ENCODE data around the gene ECHS1.
A peak's percentile ranks its signal among the peaks of the same experiment; 100 is the strongest.

The ECHS1 gene

DNA sequence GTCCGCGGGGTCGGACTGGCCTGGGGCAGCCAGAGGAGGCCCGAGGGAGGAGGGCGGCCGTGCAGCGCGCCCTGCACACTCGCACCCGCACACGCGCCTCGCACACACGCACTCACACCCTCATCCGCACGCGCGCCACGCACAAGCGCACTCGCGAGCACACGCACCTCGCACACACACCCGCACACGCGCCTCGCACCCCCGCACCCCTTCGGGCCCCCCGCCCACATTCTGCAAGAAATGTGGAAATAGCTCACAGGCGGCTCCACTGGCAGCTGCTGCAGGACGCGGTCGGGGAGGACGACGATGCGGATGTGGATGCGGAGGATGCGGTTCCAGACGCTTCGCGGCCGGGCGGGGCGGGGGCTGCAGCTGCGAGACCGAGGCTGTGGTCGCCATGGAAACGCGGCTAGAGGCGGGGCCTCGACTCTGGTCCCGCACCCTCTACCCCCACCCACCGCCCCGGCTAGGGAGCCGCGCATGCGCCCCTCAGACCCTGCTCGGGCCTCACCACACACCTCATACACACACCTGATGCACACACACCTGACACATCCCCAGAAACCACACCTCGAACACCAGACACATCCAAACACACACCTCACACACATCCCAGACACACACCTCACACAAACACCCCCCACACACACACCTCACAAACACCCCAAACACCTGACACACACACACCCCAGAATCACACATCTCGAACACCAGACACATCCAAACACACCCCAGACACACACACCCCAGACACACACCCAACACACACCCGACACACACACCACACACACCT lies 36.4 kb downstream of the ECHS1 start, which contains the start of gene CALY (continued):
- TF ChIP-seq, protein P1, sequence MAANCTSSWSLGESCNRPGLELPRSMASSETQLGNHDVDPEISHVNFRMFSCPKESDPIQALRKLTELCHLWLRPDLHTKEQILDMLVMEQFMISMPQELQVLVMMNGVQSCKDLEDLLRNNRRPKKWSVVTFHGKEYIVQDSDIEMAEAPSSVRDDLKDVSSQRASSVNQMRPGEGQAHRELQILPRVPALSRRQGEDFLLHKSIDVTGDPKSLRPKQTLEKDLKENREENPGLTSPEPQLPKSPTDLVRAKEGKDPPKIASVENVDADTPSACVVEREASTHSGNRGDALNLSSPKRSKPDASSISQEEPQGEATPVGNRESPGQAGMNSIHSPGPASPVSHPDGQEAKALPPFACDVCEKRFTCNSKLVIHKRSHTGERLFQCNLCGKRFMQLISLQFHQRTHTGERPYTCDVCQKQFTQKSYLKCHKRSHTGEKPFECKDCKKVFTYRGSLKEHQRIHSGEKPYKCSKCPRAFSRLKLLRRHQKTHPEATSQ (tag by site-specific recombination; IDR thresholded peaks at IDR 0.05) = no peak
- TF ChIP-seq ZNF776 (tag by site-specific recombination; IDR thresholded peaks at IDR 0.05; ENCODE audit: borderline replicate concordance) = no peak
- TF ChIP-seq EGR2 (tag by site-specific recombination; IDR thresholded peaks at IDR 0.05; ENCODE audit: low read depth) = 0 out of 2 replicates have a peak, but pooled peaks have one; percentile 10
- TF ChIP-seq, protein P2, sequence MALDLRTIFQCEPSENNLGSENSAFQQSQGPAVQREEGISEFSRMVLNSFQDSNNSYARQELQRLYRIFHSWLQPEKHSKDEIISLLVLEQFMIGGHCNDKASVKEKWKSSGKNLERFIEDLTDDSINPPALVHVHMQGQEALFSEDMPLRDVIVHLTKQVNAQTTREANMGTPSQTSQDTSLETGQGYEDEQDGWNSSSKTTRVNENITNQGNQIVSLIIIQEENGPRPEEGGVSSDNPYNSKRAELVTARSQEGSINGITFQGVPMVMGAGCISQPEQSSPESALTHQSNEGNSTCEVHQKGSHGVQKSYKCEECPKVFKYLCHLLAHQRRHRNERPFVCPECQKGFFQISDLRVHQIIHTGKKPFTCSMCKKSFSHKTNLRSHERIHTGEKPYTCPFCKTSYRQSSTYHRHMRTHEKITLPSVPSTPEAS (tag by site-specific recombination; IDR thresholded peaks at IDR 0.05) = 0 out of 2 replicates have a peak, but pooled peaks have one; percentile 58
- TF ChIP-seq, protein P3, sequence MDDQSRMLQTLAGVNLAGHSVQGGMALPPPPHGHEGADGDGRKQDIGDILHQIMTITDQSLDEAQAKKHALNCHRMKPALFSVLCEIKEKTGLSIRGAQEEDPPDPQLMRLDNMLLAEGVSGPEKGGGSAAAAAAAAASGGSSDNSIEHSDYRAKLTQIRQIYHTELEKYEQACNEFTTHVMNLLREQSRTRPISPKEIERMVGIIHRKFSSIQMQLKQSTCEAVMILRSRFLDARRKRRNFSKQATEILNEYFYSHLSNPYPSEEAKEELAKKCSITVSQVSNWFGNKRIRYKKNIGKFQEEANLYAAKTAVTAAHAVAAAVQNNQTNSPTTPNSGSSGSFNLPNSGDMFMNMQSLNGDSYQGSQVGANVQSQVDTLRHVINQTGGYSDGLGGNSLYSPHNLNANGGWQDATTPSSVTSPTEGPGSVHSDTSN (CRISPR knock-in tag; IDR thresholded peaks at IDR 0.05) = no peak
- TF ChIP-seq ZNF416 (tag by site-specific recombination; IDR thresholded peaks at IDR 0.05) = no peak
- no peak for TF ChIP-seq ZNF843 (tag by site-specific recombination; IDR thresholded peaks at IDR 0.05)
- TF ChIP-seq ZNF354C (tag by site-specific recombination; IDR thresholded peaks at IDR 0.05; ENCODE audit: borderline replicate concordance, low read depth) = no peak
- TF ChIP-seq, protein P4, sequence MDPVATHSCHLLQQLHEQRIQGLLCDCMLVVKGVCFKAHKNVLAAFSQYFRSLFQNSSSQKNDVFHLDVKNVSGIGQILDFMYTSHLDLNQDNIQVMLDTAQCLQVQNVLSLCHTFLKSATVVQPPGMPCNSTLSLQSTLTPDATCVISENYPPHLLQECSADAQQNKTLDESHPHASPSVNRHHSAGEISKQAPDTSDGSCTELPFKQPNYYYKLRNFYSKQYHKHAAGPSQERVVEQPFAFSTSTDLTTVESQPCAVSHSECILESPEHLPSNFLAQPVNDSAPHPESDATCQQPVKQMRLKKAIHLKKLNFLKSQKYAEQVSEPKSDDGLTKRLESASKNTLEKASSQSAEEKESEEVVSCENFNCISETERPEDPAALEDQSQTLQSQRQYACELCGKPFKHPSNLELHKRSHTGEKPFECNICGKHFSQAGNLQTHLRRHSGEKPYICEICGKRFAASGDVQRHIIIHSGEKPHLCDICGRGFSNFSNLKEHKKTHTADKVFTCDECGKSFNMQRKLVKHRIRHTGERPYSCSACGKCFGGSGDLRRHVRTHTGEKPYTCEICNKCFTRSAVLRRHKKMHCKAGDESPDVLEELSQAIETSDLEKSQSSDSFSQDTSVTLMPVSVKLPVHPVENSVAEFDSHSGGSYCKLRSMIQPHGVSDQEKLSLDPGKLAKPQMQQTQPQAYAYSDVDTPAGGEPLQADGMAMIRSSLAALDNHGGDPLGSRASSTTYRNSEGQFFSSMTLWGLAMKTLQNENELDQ (tag by site-specific recombination; IDR thresholded peaks at IDR 0.05; ENCODE audit: low read depth) = no peak
- TF ChIP-seq, protein P5, sequence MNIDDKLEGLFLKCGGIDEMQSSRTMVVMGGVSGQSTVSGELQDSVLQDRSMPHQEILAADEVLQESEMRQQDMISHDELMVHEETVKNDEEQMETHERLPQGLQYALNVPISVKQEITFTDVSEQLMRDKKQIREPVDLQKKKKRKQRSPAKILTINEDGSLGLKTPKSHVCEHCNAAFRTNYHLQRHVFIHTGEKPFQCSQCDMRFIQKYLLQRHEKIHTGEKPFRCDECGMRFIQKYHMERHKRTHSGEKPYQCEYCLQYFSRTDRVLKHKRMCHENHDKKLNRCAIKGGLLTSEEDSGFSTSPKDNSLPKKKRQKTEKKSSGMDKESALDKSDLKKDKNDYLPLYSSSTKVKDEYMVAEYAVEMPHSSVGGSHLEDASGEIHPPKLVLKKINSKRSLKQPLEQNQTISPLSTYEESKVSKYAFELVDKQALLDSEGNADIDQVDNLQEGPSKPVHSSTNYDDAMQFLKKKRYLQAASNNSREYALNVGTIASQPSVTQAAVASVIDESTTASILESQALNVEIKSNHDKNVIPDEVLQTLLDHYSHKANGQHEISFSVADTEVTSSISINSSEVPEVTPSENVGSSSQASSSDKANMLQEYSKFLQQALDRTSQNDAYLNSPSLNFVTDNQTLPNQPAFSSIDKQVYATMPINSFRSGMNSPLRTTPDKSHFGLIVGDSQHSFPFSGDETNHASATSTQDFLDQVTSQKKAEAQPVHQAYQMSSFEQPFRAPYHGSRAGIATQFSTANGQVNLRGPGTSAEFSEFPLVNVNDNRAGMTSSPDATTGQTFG (tag by site-specific recombination; IDR thresholded peaks at IDR 0.05; ENCODE audit: borderline replicate concordance) = no peak; the same call in 1 of the 2 replicates
- no peak for TF ChIP-seq ZNF596 (tag by site-specific recombination; IDR thresholded peaks at IDR 0.05)
- TF ChIP-seq ZSCAN23 (tag by site-specific recombination; IDR thresholded peaks at IDR 0.05) = no peak
- TF ChIP-seq TCF7L2 (IDR thresholded peaks at IDR 0.05; ENCODE audit: borderline replicate concordance, low read depth, low read length) = no peak
- TF ChIP-seq OSR2 (tag by site-specific recombination; IDR thresholded peaks at IDR 0.05) = no peak
- no peak for TF ChIP-seq ZNF664 (tag by site-specific recombination; IDR thresholded peaks at IDR 0.05)
- TF ChIP-seq ZNF292 (tag by site-specific recombination; IDR thresholded peaks at IDR 0.05; ENCODE audit: borderline replicate concordance, low read depth) = 0 out of 2 replicates have a peak, but pooled peaks have one; percentile 11
- TF ChIP-seq MEIS1 (CRISPR knock-in tag; IDR thresholded peaks at IDR 0.05; ENCODE audit: borderline replicate concordance) = no peak
- TF ChIP-seq, protein P6, sequence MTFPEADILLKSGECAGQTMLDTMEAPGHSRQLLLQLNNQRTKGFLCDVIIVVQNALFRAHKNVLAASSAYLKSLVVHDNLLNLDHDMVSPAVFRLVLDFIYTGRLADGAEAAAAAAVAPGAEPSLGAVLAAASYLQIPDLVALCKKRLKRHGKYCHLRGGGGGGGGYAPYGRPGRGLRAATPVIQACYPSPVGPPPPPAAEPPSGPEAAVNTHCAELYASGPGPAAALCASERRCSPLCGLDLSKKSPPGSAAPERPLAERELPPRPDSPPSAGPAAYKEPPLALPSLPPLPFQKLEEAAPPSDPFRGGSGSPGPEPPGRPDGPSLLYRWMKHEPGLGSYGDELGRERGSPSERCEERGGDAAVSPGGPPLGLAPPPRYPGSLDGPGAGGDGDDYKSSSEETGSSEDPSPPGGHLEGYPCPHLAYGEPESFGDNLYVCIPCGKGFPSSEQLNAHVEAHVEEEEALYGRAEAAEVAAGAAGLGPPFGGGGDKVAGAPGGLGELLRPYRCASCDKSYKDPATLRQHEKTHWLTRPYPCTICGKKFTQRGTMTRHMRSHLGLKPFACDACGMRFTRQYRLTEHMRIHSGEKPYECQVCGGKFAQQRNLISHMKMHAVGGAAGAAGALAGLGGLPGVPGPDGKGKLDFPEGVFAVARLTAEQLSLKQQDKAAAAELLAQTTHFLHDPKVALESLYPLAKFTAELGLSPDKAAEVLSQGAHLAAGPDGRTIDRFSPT (tag by site-specific recombination; IDR thresholded peaks at IDR 0.05) = no peak
- TF ChIP-seq ZBTB21 (tag by site-specific recombination; IDR thresholded peaks at IDR 0.05) = no peak
- no peak for TF ChIP-seq FEZF1 (tag by site-specific recombination; IDR thresholded peaks at IDR 0.05)
- TF ChIP-seq KLF7 (tag by site-specific recombination; IDR thresholded peaks at IDR 0.05; ENCODE audit: borderline replicate concordance) = no peak
- TF ChIP-seq, protein P7, sequence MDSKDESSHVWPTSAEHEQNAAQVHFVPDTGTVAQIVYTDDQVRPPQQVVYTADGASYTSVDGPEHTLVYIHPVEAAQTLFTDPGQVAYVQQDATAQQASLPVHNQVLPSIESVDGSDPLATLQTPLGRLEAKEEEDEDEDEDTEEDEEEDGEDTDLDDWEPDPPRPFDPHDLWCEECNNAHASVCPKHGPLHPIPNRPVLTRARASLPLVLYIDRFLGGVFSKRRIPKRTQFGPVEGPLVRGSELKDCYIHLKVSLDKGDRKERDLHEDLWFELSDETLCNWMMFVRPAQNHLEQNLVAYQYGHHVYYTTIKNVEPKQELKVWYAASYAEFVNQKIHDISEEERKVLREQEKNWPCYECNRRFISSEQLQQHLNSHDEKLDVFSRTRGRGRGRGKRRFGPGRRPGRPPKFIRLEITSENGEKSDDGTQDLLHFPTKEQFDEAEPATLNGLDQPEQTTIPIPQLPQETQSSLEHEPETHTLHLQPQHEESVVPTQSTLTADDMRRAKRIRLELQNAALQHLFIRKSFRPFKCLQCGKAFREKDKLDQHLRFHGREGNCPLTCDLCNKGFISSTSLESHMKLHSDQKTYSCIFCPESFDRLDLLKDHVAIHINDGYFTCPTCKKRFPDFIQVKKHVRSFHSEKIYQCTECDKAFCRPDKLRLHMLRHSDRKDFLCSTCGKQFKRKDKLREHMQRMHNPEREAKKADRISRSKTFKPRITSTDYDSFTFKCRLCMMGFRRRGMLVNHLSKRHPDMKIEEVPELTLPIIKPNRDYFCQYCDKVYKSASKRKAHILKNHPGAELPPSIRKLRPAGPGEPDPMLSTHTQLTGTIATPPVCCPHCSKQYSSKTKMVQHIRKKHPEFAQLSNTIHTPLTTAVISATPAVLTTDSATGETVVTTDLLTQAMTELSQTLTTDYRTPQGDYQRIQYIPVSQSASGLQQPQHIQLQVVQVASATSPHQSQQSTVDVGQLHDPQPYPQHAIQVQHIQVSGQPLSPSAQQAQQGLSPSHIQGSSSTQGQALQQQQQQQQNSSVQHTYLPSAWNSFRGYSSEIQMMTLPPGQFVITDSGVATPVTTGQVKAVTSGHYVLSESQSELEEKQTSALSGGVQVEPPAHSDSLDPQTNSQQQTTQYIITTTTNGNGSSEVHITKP (tag by site-specific recombination; IDR thresholded peaks at IDR 0.05) = no peak
